Measurements from ENCODE around the gene LGALS16. TPM values are rescaled to one million over a fixed set of nuclear protein-coding genes. Genes with fewer than 3 reads are reported as not detected.

The LGALS16 gene
- total RNA-seq, 4 donors from 2014 or later = not detected

- no peak overlapping the region for H3K4me3 ChIP-seq
- DNase-seq (ENCODE audit: low spot score in 2 of 2) = no peak
- H3K27me3 ChIP-seq = peaks cover 22% of the 10 kb centered on the region
- TF ChIP-seq EP300 (IDR thresholded peaks at IDR 0.05) (no peak), POLR2A (IDR thresholded peaks at IDR 0.05) (no peak), CTCF (IDR thresholded peaks at IDR 0.05) (no peak), POLR2AphosphoS5 (IDR thresholded peaks at IDR 0.05) (no peak)
- no peak overlapping the region for H3K27ac ChIP-seq
- no peaks in the 10 kb centered on the region for H3K36me3 ChIP-seq
- no peaks in the 10 kb centered on the region for H3K9me3 ChIP-seq
- H3K4me1 ChIP-seq = no peaks in the 10 kb centered on the region
Measured at GRCh38 chr19:39698535-39698934, 42.8 kb downstream of the LGALS16 start.

GRCh38 chr19:39701291-39701690, 45.6 kb downstream of the LGALS16 start:
- Histone ChIP-seq H3K27ac (no peak overlapping the region), H3K4me1 (no peaks in the 10 kb centered on the region), H3K27me3 (peaks cover 9% of the 10 kb centered on the region), H3K4me3 (no peak overlapping the region), H3K36me3 (no peaks in the 10 kb centered on the region), H3K9me3 (no peaks in the 10 kb centered on the region)
- 71% methylated on average over 5 of the region's 5 CpGs for WGBS
- DNase-seq (ENCODE audit: low spot score in 2 of 2) = no peak
- no peak for TF ChIP-seq EP300 (IDR thresholded peaks at IDR 0.05)
- TF ChIP-seq POLR2AphosphoS5 (IDR thresholded peaks at IDR 0.05) = no peak
- TF ChIP-seq POLR2A (IDR thresholded peaks at IDR 0.05) = no peak
- no peak for TF ChIP-seq CTCF (IDR thresholded peaks at IDR 0.05)

GRCh38 chr19:39704181-39705044, 48.7 kb downstream of the LGALS16 start, which contains the start of gene LGALS14:
Gene LGALS14, plus strand, starts transcription at chr19:39704481. Its CDS starts 48 bp downstream, at chr19:39704529.
- Histone ChIP-seq H3K4me3 (no peak within 1 kb of the TSS), H3K36me3 (no peaks in the 10 kb centered on the region), H3K27me3 (peaks cover 9% of the 10 kb centered on the region), H3K9me3 (no peaks in the 10 kb centered on the region), H3K27ac (no peak within 1 kb of the TSS), H3K4me1 (no peaks in the 10 kb centered on the region)
- DNase-seq (ENCODE audit: low spot score in 2 of 2) = no peak
- WGBS = 55% methylated on average over 6 of the region's 6 CpGs
- TF ChIP-seq POLR2AphosphoS5 (IDR thresholded peaks at IDR 0.05) (no peak), CTCF (IDR thresholded peaks at IDR 0.05) (no peak), EP300 (IDR thresholded peaks at IDR 0.05) (no peak), POLR2A (IDR thresholded peaks at IDR 0.05) (no peak)

GRCh38 chr19:39705578-39706188, 50.0 kb downstream of the LGALS16 start:
- Histone ChIP-seq H3K4me3 (no peak overlapping the region), H3K27ac (no peak overlapping the region), H3K4me1 (no peaks in the 10 kb centered on the region), H3K27me3 (peaks cover 6% of the 10 kb centered on the region), H3K36me3 (no peaks in the 10 kb centered on the region), H3K9me3 (no peaks in the 10 kb centered on the region)
- DNase-seq (ENCODE audit: low spot score in 2 of 2) = no peak
- TF ChIP-seq CTCF (IDR thresholded peaks at IDR 0.05) = no peak
- no peak for TF ChIP-seq EP300 (IDR thresholded peaks at IDR 0.05)
- no peak for TF ChIP-seq POLR2A (IDR thresholded peaks at IDR 0.05)
- TF ChIP-seq POLR2AphosphoS5 (IDR thresholded peaks at IDR 0.05) = no peak
- 70% methylated on average over 8 of the region's 8 CpGs for WGBS

GRCh38 chr19:39708594-39708993, 52.9 kb downstream of the LGALS16 start:
- Histone ChIP-seq H3K27ac (no peak overlapping the region), H3K4me3 (no peak overlapping the region), H3K4me1 (no peaks in the 10 kb centered on the region), H3K27me3 (no peaks in the 10 kb centered on the region), H3K9me3 (no peaks in the 10 kb centered on the region), H3K36me3 (no peaks in the 10 kb centered on the region)
- no peak for TF ChIP-seq CTCF (IDR thresholded peaks at IDR 0.05)
- TF ChIP-seq EP300 (IDR thresholded peaks at IDR 0.05) = no peak
- TF ChIP-seq POLR2A (IDR thresholded peaks at IDR 0.05) = no peak
- no peak for TF ChIP-seq POLR2AphosphoS5 (IDR thresholded peaks at IDR 0.05)
- no peak for DNase-seq (ENCODE audit: low spot score in 2 of 2)
- 87% methylated on average over 6 of the region's 6 CpGs for WGBS

Data from suprapubic skin (tissue), 4 donors.